Stimulated activated CD4-positive, alpha-beta T cell treated with anti-CD3 and anti-CD28 coated beads, Interleukin-15, amount 100 ng/mL, for 24 hours (primary cell): ENCODE data around the gene POU6F1.
"Not testable (repeated sequence)": the region's sequence is repeated elsewhere in the genome, so short reads cannot be mapped to it uniquely, and the experiment has no call there.

Experiments used
- DNase-seq: peaks from one replicate; pipeline ENCODE4 v3.0.0-alpha.2; 2020

Gene POU6F1, protein sequence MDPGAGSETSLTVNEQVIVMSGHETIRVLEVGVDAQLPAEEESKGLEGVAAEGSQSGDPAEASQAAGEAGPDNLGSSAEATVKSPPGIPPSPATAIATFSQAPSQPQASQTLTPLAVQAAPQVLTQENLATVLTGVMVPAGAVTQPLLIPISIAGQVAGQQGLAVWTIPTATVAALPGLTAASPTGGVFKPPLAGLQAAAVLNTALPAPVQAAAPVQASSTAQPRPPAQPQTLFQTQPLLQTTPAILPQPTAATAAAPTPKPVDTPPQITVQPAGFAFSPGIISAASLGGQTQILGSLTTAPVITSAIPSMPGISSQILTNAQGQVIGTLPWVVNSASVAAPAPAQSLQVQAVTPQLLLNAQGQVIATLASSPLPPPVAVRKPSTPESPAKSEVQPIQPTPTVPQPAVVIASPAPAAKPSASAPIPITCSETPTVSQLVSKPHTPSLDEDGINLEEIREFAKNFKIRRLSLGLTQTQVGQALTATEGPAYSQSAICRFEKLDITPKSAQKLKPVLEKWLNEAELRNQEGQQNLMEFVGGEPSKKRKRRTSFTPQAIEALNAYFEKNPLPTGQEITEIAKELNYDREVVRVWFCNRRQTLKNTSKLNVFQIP

GRCh38 chr12:51217968-51218606, at the start of gene POU6F1:
POU6F1 (minus strand) TSS chr12:51218062; CDS start chr12:51206836, 11,226 bp downstream.
- peak; percentile 74 for DNase-seq

DNA sequence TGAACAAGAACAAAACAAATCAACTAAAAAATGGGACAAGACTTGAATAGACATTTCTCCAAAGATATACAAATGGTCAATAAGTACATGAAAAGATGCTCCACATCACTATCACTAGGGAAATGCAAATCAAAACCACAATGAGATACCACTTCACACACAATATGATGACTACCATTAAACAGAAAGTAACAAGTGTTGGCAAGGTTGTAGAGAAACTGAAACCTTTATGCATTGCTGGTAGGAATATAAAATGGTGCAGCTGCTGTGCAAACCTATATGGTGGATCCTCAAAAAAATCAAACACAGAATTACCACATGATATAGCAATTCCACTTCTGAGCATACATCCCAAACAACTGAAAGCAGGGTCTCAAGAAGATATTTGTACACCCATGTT, 47.2 kb upstream of the POU6F1 start:
- no peak for DNase-seq

DNA sequence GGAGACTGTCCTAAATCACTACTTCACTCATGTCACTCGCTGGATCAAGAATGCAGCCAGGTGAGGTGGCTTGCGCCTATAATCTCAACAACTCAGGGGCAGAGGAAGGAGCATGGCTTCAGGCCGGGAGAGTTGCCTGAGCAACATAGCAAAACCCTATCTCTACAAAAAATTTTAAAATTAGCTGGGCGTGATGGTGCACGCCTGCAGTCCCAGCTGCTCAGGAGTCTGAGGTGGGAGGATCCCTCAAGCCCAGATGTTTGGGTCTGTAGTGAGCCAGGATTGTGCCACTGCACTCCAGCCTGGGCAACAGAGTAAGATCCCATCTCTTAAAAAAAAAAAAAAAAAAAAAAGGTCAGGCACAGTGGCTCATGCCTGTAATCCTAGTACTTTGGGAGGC, 46.4 kb upstream of the POU6F1 start:
- DNase-seq, result no peak

DNA sequence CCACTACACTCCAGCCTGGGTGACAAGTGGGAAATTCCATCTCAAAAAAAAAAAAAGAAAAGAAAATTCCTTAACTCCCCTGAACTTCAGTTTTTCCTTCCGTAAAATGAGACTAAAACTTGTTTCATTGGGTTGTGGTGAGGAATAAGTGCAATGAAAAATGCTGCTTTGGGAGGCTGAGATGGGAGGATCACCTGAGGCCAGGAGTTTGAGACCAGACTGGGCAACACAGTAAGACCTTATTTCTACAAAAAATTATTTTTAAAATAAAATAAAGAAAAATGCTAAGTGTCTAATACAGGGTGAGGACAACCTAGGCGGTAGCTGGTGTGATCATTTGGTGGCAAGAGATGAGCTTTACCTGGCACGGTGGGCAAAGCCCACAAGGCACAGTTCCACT, 45.5 kb upstream of the POU6F1 start:
- no peak for DNase-seq

DNA sequence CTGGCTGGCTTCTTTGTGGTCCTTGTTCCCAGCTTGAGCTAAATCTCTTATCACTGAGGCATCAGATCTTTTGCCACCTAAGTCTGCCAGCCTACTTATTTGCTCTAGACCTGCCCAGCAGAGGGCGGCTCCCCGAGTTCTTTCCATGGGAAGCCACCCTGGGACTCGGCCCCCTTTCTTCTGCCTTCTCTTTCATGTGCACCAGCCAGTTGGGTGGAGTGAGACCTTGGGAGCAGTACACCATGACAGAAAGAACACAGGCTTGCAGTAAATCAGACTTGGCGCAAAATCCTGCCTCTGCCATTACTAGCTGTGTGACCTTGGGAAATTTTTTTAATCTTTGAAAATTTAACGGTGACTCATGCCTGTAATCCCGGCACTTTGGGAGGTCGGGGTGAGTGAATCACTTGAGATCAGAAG, 44.9 kb upstream of the POU6F1 start:
- DNase-seq, result peak; percentile 62

GRCh38 chr12:51259600-51259999, 41.7 kb upstream of the POU6F1 start:
- DNase-seq, result not testable (repeated sequence)

- DNase-seq, result no peak
These were observed 36.7 kb upstream of the POU6F1 start for GRCh38 chr12:51254536-51254935.

DNA sequence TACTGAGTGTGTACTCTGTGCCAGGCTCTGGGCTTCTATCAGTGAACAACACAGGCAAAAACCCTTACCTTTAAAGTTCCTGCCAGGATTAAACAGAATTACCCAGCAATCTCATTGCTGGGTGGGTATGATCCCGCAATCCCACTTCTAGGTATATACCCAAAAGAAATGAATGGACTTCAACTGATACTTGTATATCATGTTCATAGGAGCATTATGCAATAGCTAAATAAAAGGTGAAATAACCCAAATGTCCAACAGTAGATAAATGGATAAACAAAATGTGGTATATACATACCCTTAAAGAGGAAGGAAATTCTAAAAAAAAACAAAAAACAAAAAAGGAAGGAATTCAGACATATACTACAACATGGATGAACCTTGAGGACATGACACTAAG, 35.4 kb upstream of the POU6F1 start:
- no peak for DNase-seq

- DNase-seq, result no peak
These were observed 29.8 kb upstream of the POU6F1 start for GRCh38 chr12:51247523-51248206.

DNA sequence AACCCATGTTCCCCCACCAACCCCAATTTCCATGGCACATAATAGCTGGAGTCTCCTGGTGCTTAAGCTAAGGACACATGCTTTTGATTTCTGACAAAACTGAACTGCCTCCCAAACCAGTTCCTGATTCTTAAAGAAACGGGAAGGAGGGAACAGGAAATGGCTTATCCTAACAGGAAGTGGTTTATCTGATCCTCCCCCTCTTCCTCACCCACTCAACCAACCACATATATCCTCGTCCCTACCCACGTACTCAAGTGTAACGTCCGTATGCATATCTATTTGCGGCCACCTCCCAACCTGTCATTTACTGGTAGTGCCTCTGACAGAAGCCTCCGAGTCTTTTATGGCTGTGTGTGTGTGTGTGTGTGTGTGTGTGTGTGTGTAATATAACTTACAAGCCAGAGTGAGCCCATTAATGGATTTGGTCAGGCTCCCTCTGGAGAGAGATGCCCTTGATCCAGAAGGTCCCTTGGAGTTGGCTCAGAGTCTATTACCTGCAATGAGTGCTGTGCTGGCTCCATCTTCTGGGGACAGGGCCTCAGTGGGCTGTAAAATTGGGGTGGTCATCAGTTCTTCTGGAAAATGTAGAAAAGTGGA, 28.5 kb upstream of the POU6F1 start:
- peak; percentile 50 for DNase-seq

GRCh38 chr12:51245476-51246253, 27.8 kb upstream of the POU6F1 start:
- no peak for DNase-seq

- DNase-seq, result no peak
These were observed 26.4 kb upstream of the POU6F1 start for GRCh38 chr12:51244269-51244668.

DNA sequence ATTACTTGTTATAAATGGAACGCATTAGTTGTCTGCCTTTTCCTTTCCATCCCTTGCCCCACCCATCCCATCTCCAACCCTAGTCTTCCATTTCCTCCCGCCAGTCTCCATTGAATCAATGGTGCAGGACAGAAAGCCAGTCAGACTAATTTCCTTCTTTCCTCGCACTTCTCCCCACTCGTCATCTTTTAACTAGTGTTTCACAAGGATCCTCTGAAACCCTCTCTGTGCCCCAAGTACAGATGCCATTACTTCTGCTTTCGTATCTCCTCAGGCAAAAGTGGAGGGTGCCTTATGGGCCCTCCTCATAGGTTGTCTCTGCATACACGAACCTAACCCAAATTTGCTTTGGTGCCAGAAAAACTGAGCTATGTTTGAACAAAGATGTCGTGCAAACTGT, 25.0 kb upstream of the POU6F1 start:
- DNase-seq, result no peak

- no peak for DNase-seq
These were observed 24.3 kb upstream of the POU6F1 start for GRCh38 chr12:51242120-51242519.

- no peak for DNase-seq
These were observed 23.1 kb upstream of the POU6F1 start for GRCh38 chr12:51240971-51241370.

GRCh38 chr12:51238510-51239334, 20.9 kb upstream of the POU6F1 start, which contains the start of gene DAZAP2:
DAZAP2 (plus strand) TSS chr12:51238826; CDS start chr12:51238908, 82 bp downstream.
- DNase-seq, result peak; percentile 98

GRCh38 chr12:51238037-51238509, 20.2 kb upstream of the POU6F1 start:
- DNase-seq, result no peak

- DNase-seq, result no peak
These were observed 16.7 kb upstream of the POU6F1 start for GRCh38 chr12:51234530-51234929.

- no peak for DNase-seq
These were observed 14.8 kb upstream of the POU6F1 start for GRCh38 chr12:51232642-51233041.

- DNase-seq, result no peak
These were observed 11.4 kb upstream of the POU6F1 start for GRCh38 chr12:51229116-51229809.
